Adipose tissue (tissue), 3 donors: ENCODE data around the gene EDAR. TPM values are rescaled to one million over a fixed set of nuclear protein-coding genes. Genes with fewer than 3 reads are reported as not detected.

ENCODE experiments used
- H3K27ac ChIP-seq: one replicate; pipeline ENCODE4 v1.5.1; 2013; ENCODE audit warnings: low read depth, low read length
- WGBS, 3 donors: extraction: QIAGEN DNeasy Blood & Tissue Kit; methylation state at CpG; one replicate each; pipeline ENCODE4 v1.1.7; 2013; 5-methylcytosine and 5-hydroxymethylcytosine counted together
- polyA plus RNA-seq, 3 donors: library from polyadenylated mRNA; stranded (reverse); fragments of 200-250 nt; gene quantifications; one replicate each; pipeline ENCODE4 v1.2.3, GENCODE V29; 2013
- donor health status: healthy with polysubstance abuse.
- donor health status: Bipolar disorder and iron deficiency.
- donor health status: healthy.

The EDAR gene
- polyA plus RNA-seq, 3 donors: 0.03 to 0.12 TPM; not detected in 1

DNA sequence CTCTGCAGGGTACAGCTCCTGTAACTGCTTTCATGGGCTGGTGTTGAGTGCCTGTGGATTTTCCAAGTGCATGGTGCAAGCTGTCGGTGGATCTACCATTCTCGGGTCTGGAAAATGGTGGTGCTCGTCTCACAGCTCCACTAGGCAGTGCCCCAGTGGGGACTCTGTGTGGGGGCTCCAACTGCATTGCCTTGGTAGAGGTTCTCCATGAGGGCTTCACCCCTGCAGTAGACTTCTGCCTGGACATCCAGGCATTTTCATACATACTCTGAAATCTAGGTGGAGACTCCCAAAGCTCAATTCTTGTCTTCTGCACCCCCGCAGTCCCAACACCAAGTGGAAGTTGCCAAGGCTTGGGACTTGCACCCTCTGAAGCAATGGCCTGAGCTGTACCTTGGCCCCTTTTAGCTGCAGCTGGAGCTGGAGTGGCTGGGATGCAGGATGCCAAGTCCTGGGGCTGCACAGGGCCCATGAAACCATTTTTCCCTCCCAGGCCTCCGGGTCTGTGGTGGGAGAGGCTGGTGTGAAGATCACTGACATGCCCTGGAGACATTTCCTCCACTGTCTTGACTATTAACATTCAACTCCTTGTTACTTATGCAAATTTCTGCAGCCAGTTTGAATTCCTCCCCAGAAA, 41.6 kb downstream of the EDAR start:
- 80 to 95% (median 87%) methylated on average over 5 of the region's 5 CpGs for WGBS, 3 donors
- H3K27ac ChIP-seq: no peak overlapping the region

DNA sequence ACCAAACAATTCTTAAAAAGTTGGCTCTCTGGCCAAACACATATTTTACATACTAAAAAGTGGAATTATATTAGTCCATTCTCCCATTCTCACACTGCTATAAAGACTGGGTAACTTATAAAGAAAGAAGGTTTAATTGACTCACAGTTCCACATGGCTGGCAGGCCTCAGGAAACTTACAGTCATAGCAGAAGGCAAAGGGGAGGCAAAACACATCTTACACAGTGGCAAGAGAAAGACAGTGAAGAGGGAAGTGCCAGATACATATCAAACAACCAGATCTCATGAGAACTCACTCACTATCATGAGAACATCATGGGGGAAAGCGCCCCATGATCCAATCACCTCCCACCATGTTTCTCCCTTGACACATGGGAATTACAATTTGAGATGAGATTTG, 42.6 kb downstream of the EDAR start:
- 95 to 100% (median 100%) methylated on average over 1 of the region's 1 CpG for WGBS, 3 donors
- H3K27ac ChIP-seq: no peak overlapping the region

DNA sequence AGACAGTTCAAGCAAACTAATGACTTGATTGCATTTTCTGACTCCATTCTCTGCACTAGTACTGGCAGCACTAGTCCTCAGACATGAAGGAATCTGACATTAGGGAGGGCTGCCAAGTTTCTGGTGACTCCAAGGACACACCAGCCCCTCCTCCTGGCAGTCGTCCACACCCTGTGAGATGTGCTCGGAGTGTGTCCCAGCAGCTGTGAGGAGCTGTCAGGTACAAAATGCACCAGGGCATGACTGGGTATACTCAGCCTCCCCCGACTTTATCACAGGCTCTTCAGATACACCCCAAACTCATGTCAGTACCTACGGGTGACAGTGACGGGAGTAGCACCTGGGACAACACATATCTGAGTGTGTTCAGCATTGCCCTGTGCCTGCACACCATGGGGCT, 43.1 kb downstream of the EDAR start:
- WGBS, 3 donors: 43 to 77% (median 61%) methylated on average over 5 of the region's 5 CpGs
- H3K27ac ChIP-seq: no peak overlapping the region

DNA sequence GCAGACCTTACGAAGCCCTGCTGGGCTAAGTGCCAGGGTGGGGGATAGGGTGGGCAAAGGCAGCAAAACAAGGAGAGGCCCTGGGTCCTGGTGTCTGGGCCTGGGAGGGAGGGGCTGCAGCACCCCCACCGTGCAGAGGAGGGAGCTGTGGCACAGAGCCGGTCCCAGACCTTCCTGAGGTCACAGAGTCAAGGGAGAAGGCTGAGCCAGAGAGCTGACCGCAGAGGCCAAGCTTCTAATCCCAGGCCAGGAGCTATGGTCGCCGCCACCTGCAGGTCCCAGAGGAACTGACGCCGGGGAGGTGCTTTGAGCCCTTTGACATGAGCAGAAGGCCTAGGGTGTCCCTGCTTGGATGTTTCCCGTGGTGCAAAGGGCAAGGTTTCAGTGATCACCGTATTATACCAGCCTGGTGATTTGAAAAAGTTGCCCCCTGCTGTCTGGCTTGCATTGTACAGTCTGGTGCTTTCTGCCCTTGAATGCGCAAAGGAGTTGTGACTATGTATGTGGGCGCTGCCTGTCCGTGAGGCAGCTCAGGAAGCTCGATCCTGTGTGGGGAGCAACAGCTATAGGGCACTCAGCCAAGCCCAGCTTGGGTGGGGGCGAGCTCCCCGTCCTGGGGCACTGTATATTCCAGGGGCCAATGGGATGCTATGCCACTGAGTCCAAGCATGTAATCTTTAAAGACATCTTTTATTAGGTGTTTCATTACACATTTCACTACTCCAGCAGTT, 44.3 kb downstream of the EDAR start:
- 76 to 78% (median 77%) methylated on average over 16 of the region's 16 CpGs for WGBS, 3 donors
- no peak overlapping the region for H3K27ac ChIP-seq

DNA sequence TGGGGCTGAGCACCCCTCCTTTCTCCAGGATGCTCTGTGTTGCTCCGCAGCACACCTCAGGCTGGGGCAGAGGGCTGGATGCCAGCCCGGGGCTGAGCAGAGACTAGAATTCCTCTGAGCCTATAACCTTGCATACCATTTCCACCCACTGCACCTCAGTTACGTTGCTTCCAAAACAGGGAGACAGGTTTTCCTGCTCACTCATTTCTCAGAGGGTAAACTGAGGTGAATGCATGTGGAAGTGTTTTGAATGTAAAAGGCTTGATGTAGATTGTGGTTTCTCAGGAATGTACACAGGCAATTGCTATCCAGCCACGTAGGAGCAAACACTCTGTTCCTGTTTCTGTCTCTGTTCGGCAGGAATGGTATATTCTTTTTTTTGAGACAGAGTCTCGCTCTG, 45.3 kb downstream of the EDAR start:
- no peak overlapping the region for H3K27ac ChIP-seq
- 71 to 84% (median 72%) methylated on average over 6 of the region's 6 CpGs for WGBS, 3 donors

DNA sequence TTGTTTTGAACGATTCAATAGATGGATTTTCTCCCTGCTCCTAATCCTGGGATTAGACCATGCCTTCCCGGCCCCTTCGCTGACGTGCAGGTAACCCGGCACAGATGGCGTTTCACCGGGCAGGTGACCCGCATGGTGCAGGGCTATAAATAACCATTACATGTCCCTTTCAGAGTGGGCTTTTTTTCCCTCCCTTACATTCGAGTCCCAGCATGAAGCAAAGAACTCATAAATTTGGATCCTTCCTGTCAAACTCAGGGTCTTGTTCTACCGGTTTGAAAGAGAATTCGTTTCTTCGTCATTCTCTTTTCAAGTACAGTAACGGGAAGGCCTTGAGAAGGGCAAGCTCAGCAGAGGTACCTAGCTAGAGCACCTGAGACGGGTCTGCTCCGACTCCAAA, 46.1 kb downstream of the EDAR start:
- WGBS, 3 donors: 58 to 88% (median 81%) methylated on average over 15 of the region's 15 CpGs

DNA sequence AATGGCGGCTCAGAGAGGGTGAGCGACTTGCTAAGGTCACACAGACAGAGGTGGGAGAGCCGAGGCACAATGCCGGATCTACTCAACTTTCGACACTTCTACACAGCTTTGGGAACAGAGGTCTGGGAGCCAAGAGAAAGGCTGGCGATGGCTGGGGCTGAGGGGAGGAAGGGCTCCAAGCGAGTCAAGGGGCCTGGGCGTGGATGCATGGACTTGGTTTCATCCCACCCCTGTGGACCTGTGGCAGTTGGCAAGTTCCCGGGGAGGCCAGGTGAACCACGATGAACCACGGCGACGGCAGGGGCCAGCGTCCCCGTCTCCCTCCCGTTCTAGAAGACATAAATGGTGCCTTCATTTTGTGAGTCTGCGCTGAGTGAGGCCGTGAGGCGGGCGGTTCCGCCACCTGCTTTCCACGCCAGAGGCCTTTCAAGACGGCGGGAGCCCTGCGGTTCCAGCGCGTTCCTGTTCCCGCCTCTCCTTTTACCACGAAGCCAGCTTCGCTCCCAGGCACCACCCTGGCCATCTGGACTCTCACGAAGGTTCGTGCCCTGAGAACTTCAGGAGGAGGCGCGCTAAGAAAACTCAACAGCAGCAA, 46.7 kb downstream of the EDAR start:
- H3K27ac ChIP-seq: no peak overlapping the region
- WGBS, 3 donors: 93 to 95% (median 95%) methylated on average over 34 of the region's 34 CpGs

More for the DNA sequence above, 46.1 kb downstream of the EDAR start:
- no peak overlapping the region for H3K27ac ChIP-seq

DNA sequence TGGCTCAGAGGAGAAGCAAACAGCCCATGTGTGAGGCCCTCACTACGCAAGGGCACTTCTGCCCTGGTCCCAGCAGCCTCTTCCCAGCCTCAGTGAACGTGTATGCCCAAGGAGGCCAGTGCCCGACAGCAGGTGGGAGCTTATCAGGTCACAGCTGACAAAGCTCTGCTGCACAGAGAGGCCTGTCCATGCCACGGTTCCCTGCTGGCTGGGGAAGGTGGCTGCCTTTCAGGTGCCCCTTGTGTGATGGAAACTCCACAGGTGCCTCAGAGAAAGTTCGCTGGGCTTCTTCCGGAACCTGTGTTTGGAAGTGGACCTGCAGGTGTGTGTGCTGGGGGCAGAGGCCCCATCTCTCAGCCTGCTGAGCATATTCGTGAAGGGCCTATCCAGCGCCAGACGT, 47.3 kb downstream of the EDAR start:
- 76 to 95% (median 89%) methylated on average over 9 of the region's 9 CpGs for WGBS, 3 donors
- H3K27ac ChIP-seq: no peak overlapping the region

DNA sequence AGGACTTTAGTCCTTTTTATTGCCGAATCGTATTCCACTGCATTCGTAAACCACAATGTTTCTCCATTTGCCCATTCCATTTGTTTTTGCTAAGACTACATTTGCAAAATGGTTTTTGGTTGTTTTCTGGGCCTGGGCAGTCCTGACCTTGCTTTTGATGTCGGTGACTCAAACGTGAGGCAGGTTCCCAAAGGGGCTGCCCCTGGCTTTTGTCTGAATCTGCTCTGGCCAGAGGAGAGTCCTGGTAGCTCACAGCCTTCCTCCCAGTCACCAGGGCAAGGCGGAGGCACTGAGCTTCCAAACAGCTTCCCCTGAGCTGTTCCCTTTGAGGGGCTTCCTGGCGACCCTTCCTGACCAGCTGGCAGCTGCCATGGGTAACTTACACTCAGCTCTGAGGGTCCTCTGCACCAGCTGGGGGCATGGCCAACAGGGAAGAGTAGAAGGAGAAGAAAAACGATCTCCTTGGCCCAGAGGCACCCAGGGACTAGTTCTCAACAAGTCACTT, 47.8 kb downstream of the EDAR start:
- 73 to 78% (median 77%) methylated on average over 8 of the region's 8 CpGs for WGBS, 3 donors
- H3K27ac ChIP-seq: no peak overlapping the region

DNA sequence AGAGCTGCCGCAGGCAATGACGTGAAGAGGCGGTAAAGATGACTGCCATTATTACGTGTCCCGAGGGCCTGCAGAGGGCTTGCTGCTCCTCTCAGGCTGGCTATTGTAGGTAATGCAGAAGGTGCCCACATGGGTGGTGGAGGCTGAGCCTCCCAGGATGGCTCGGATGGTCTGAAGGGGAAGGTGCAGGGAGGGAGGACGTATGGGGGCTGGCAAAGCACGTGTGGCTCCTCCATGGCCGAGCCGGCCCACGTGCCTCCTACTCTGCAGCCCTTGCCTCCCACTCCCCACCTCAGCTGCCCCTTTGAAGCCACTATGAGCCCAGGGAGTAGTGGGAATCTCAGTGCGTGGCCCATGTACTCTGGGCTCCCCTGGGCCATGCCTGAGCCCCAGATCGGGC, 48.9 kb downstream of the EDAR start:
- 79 to 89% (median 89%) methylated on average over 13 of the region's 13 CpGs for WGBS, 3 donors

DNA sequence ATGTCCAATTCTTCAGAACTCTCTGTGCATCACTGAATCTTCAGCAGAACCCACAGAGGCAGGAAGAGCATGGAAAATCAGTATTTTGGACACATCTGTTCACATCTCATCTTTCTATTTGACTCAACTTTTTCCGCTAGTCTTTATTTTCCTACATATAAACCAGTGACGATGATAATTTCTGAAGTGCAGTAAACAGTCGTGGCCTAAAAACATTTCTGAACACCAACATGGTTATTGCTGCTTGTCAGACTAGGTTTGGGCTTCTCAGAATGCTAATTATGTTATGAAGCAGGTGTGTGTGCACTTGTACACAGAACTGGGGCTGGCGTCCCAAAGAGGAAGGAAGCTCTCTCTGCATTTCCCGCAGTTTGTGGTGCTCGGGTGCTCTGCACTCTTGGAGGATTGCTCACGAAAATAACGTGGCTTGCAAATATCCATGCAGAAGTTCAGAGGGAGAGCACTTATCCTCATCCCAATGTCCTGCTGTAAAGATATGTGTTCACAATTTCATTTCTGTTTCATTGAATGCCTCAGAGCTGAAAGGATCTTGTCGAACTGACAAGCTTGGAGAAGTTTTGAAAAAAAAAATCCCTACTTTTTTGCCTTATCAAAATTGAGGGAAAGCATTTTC, 50.8 kb downstream of the EDAR start:
- WGBS, 3 donors: 41 to 60% (median 49%) methylated on average over 9 of the region's 9 CpGs
- H3K27ac ChIP-seq: no peak overlapping the region

More for the DNA sequence above, 48.9 kb downstream of the EDAR start:
- H3K27ac ChIP-seq: no peak overlapping the region

DNA sequence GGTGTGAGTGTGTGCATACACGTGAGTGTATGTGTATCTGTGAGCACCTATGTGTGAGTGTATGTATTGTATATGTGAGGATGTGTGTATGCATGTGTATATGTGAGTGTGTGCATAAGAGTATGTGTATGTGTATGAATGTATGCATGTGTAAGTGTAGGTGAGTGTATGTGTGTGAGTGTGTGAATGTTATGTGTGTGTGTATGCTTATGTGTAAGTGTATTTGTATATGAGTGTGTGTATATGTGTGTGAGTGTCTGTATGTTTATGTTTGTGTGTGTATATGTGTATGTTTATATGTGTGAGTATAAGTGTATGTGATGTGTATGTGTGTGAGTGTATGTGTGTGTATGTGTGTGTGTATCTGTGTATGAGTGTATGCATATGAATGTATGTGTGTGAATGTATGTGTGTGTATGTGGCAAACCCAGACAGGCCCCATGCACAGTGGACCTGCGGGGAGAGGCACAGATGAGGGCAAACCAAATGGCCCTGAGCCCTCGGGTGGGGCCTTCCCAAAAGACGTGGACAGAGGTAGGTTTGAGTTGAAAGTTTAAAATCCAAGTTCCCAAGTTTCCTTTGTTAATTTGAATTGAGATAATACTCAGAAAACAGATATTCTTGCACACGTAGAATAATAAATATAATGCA, 51.5 kb downstream of the EDAR start:
- 78 to 86% (median 85%) methylated on average over 5 of the region's 5 CpGs for WGBS, 3 donors
- H3K27ac ChIP-seq: no peak overlapping the region

DNA sequence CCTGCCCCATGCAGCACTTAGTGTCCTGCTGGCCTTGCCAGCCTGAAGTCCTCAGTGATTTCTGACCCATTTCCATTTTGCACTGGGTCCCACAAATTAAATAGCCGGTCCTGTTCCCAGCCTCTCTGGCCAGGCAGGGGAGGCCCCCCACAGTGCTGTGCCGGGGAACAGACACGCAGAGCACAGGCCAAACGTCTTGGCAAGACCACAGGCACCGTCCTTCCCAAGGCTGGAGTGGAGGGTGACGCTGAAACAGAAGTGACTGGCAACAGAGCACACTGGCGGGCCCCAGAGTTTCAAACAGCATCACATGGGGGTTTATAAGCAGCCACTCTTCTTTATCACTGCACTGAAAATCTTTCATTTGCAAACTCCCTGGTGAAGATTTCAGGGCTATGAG, 52.2 kb downstream of the EDAR start:
- WGBS, 3 donors: 72 to 80% (median 80%) methylated on average over 7 of the region's 7 CpGs
- no peak overlapping the region for H3K27ac ChIP-seq

DNA sequence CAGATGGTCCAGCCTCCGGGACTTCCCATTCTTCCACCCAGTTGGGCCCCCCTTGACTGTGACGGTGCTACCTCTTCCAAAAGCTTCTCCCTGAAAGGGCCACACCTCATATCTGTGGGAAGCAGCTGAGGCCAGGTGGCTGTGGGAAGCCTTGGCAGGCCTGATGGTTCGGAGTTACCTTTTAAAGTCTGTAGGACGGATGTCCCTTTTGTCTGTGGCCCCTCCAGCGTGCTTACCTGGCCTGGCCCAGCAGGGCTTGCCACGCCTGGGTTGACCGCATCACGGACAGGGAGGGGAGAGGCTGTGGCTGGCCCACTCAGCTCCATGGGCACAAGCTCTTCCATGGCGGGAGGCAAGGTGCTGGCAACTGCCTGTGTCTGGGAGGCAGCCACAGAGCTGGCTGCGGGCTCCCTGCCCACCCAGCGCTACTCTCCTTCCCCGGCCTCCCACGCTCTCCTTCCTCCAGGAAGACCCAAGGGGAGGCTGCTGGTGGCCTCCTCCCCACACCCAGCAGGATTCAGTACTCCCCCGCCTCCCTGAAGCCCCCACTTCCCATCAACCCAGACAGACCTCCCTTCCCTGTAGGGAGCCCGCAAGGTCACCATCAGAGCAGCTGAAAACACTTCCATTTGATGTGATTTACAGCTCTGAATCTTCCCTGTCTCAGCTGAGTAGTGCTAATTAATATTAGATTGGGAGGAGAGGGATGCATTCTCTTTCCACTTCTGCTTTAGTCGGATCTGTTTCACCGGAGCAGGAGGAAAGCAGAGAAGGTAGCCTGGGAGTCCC, 52.8 kb downstream of the EDAR start:
- 80 to 85% (median 85%) methylated on average over 14 to 17 of the region's 17 CpGs for WGBS, 3 donors
- H3K27ac ChIP-seq: no peak overlapping the region

DNA sequence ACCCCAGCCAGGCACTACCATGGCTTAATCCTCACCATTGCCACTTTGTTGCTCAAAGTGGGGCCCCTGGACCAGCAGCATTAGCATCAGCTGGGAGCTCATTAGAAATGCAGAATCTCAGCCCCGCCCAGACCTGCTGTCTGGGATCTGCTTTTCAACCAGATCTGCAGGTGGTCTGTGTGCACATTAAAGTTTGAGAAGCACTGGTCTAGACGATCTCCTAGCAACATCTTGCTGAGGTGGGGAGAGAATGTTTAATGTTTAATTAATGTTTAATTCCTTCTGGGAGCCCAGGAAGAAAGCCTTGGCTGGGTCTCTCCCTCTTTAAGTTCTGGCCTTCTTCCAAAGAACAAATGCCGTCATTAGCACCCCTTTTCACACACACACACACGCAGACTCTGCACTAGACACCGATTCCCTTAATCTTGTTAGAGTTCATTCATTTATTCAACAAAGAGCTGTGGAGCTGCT, 53.7 kb downstream of the EDAR start:
- WGBS, 3 donors: 36 to 80% (median 80%) methylated on average over 5 of the region's 5 CpGs
- no peak overlapping the region for H3K27ac ChIP-seq

DNA sequence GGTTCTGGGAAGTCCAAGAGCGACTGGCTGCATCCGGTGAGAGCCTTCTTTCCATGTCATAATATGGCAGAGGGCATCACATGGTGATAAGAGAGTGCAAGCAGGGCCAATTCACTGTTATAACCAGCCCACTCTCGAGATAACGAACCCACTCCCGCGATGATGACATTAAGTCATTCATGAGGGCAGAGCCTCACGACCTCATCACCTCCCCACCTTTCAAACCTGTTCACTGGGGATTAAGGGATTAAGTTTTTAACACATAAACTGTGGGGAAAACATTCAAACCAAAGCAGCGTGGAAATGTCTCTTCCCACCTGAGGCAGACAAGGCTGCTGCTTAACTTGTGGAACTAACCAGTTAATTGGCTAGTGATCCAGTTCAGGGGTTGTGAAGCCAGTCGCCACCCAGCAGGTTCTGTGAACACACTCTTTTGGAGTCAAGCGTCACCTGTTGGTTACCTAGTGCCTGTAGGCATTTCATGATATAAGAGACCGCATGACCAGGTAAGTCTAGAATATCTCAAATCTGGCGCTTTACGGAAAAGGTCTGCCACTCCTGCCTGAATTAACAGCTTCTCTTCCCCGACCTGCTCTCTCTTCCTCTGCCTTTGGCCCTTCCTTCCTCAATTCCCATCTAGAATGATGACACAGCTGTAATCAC, 54.3 kb downstream of the EDAR start:
- H3K27ac ChIP-seq: no peak overlapping the region
- 79 to 85% (median 84%) methylated on average over 14 of the region's 14 CpGs for WGBS, 3 donors

DNA sequence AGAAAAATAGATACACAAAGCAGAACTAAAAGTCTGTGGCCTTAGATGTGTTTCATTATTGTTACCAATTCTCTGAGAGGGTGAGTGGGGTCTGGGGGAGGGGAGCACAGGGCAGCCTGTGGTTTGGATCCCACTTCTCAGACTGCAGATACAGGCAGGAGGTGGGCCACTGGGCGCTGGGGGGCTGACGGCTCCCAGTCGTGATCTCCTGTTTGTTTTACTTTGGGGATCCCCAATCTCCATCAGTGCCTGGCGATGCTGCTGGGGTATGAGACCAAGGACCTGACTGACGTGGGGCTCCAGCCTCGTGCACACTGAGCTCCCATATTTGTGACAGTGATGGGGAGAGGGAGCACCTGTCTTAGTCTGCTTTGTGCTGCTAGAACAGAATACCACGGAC, 54.9 kb downstream of the EDAR start:
- WGBS, 3 donors: 81 to 88% (median 88%) methylated on average over 7 of the region's 7 CpGs
- no peak overlapping the region for H3K27ac ChIP-seq
